ENCODE data around the gene ABCC11.
"Not testable (repeated sequence)": the region's sequence is repeated elsewhere in the genome, so short reads cannot be mapped to it uniquely, and the experiment has no call there.

The ABCC11 gene

DNA sequence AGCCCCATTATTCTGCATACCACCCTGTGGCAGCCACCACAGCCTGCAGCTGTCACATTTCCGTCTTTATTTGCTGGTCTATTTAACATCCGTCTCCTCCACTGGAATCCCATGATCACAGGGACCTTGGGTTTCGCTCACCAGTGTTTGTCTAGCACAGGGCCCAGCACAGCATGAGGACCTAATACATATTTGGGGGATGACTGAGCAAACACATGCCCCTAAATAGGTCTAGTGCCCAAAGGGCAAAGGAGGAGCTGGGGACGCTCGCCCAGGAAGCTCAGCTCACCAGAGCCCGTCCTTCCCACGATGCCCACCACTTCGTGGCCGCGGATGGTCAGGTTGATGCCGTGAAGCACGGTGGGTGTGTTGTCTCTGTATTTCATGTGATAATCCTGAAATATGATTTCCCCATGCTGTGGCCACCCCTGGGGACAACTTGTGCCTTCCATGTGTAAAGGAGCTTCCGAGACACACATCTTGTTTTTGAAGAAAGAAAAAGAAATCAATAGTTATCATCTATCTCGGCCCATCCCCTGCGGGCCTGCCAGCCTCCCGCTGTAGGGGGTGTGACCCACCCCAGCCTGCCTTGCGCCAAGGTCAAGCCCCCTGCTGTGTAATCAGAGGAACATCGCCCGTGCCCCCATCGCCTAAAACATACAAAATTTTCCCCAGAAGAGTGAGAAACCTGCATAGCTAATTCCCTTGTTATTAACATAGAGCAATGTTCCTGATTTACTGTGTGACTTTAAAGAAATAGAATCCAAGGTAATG, 70.5 kb downstream of the ABCC11 start:
- Mint-ChIP-seq H3K4me1 (ENCODE audit: low read depth) (no peaks in the 10 kb centered on the region), H3K27me3 (ENCODE audit: low read depth) (peaks cover 6% of the 10 kb centered on the region), H3K27ac (no peak overlapping the region), H3K36me3 (ENCODE audit: low read depth) (no peaks in the 10 kb centered on the region), H3K4me3 (no peak overlapping the region), H3K9me3 (no peaks in the 10 kb centered on the region)
- no peak for DNase-seq (ENCODE audit: low spot score)

DNA sequence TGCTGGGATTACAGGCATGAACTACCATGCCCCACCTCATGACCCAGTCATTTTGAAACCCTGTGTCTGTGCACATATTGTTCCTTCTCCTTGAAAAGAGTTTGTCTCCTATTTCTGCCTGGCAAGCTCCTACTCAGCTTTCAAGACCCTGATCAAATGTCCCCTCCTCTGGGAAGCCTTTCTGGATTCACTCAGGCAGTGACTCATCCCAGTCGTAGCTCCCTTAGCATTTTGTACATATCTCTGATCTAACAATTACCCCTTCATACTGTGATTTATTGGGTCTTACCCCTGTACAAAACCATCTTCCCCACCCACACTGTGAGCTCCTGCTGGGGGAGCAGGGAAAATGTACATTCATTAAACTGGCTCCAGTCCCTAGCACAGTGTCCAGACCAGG, 73.5 kb downstream of the ABCC11 start:
- Mint-ChIP-seq H3K36me3 (ENCODE audit: low read depth) (no peaks in the 10 kb centered on the region), H3K4me1 (ENCODE audit: low read depth) (no peaks in the 10 kb centered on the region), H3K27me3 (ENCODE audit: low read depth) (peaks cover 6% of the 10 kb centered on the region), H3K9me3 (no peaks in the 10 kb centered on the region), H3K27ac (no peak overlapping the region), H3K4me3 (no peak overlapping the region)
- DNase-seq (ENCODE audit: low spot score): no peak

DNA sequence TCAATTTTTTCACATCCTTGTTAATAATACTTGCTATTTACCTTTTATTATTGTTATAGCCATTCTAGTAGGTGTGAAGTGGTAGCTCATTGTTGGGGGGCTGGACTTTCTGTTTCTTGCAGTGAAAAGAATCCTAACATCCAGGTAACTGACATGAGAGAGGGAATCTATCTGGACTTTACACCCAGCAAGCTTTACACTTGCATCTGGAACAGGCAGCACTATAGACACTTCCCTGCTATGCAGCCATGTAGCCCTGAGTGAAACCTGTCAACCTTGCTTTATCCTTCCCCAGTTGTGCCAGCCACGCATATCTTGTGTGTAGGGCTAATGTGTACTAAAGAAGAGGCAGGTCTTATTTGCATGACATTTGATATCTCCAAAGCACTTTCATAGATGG, 74.7 kb downstream of the ABCC11 start:
- no peaks in the 10 kb centered on the region for H3K4me1 Mint-ChIP-seq (ENCODE audit: low read depth)

DNA sequence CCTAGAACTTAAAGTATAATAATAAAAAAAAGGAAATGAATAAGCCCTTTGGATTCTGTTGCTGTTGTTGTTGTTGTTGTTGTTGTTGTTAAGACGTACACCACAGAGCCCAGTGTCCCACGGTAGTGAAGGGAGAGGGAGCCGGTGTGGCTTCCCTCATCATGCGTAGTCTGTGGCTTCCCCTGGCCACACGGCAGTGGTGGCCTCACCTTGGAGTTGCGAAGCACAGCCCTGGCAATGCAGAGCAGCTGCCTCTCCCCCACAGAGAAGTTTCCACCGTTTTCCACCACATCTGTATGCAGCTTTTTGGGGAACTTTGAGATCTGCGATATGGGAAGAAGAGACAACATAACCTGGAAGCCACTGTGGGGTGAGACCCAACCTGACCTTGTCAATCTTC, 77.4 kb downstream of the ABCC11 start:
- no peak overlapping the region for H3K27ac Mint-ChIP-seq
- peaks cover 2% of the 10 kb centered on the region for H3K4me1 Mint-ChIP-seq (ENCODE audit: low read depth)
- DNase-seq (ENCODE audit: low spot score): no peak
- H3K27me3 Mint-ChIP-seq (ENCODE audit: low read depth): peaks cover 4% of the 10 kb centered on the region
- no peaks in the 10 kb centered on the region for H3K36me3 Mint-ChIP-seq (ENCODE audit: low read depth)
- no peaks in the 10 kb centered on the region for H3K9me3 Mint-ChIP-seq
- no peak overlapping the region for H3K4me3 Mint-ChIP-seq

More for the DNA sequence above, 74.7 kb downstream of the ABCC11 start:
- Mint-ChIP-seq H3K36me3 (ENCODE audit: low read depth) (no peaks in the 10 kb centered on the region), H3K27me3 (ENCODE audit: low read depth) (peaks cover 6% of the 10 kb centered on the region), H3K27ac (no peak overlapping the region), H3K4me3 (no peak overlapping the region), H3K9me3 (no peaks in the 10 kb centered on the region)
- DNase-seq (ENCODE audit: low spot score): no peak

DNA sequence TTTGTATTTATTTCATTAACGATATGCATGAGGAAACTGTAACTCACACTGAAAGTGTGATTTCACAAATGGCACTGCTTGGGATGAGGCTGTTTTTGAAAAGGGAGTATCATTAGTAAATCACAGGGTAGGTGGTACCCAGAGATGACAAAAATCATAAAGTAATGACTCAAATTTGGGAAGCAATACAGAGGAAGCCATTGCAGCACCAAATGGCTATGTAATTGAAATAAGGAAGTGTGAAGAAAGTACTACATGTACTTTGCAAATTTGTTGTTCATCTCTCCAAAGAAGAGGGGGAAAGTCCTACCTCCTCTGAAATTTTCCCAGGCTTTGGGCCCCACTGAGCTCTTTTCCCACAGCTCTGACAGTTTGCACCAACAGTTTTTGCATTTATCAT, 79.3 kb downstream of the ABCC11 start:
- Mint-ChIP-seq H3K27me3 (ENCODE audit: low read depth) (peaks cover 1% of the 10 kb centered on the region), H3K4me1 (ENCODE audit: low read depth) (peaks cover 3% of the 10 kb centered on the region), H3K27ac (no peak overlapping the region), H3K36me3 (ENCODE audit: low read depth) (no peaks in the 10 kb centered on the region), H3K9me3 (no peaks in the 10 kb centered on the region), H3K4me3 (no peak overlapping the region)
- DNase-seq (ENCODE audit: low spot score): no peak

DNA sequence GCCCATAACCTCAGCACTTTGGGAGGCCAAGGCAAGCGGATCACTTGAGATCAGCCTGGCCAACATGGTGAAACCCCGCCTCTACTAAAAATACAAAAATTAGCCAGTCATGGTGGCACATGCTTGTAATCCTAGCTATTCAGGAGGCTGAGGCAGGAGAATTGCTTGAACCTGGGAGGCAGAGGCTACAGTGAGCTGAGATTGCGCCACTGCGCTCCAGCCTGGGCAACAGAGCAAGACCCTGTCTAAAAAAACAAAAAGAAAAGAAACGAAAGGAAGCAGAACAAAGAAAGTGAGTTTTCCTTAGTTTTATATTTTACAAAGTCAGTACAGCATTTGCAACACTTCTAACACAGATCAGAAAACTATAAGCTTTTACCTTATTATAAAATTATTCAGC, 80.7 kb downstream of the ABCC11 start:
- not testable (repeated sequence) for H3K27me3 Mint-ChIP-seq (ENCODE audit: low read depth); H3K4me3 Mint-ChIP-seq; DNase-seq (ENCODE audit: low spot score); H3K4me1 Mint-ChIP-seq (ENCODE audit: low read depth); H3K9me3 Mint-ChIP-seq; H3K36me3 Mint-ChIP-seq (ENCODE audit: low read depth); H3K27ac Mint-ChIP-seq

DNA sequence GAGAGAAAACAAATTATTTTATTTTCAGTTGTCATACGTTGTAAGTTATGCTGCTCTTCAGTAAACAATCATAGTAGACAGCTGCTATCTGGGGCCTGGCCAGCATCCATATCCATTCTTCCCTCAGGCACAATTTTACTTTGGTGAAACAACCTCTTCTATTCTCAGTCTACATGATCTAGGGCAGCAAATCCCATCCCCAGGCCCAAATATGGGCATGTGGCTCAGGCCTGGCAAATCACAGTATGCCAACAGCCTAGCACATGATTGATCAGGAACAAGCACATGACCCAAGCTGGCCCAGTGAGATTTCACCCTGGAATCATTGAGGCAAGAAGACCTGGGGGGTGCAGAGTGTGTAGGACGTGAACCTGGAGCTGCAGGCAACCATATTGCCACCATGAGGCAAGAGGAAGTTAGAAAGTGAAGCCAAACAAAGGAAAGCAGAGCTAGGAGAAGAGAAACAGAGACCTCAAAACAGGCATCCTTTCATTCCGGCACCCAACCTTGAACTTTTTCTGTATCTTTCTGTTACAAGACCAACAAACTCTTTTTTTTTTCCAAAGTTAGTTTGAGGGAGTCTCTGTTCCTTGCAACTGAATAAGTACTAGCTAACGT, 81.3 kb downstream of the ABCC11 start:
- H3K4me1 Mint-ChIP-seq (ENCODE audit: low read depth): peaks cover 3% of the 10 kb centered on the region
- H3K36me3 Mint-ChIP-seq (ENCODE audit: low read depth): no peaks in the 10 kb centered on the region
- H3K4me3 Mint-ChIP-seq: no peak overlapping the region
- H3K27me3 Mint-ChIP-seq (ENCODE audit: low read depth): peaks cover 9% of the 10 kb centered on the region
- DNase-seq (ENCODE audit: low spot score): no peak
- H3K27ac Mint-ChIP-seq: no peak overlapping the region
- H3K9me3 Mint-ChIP-seq: no peaks in the 10 kb centered on the region

DNA sequence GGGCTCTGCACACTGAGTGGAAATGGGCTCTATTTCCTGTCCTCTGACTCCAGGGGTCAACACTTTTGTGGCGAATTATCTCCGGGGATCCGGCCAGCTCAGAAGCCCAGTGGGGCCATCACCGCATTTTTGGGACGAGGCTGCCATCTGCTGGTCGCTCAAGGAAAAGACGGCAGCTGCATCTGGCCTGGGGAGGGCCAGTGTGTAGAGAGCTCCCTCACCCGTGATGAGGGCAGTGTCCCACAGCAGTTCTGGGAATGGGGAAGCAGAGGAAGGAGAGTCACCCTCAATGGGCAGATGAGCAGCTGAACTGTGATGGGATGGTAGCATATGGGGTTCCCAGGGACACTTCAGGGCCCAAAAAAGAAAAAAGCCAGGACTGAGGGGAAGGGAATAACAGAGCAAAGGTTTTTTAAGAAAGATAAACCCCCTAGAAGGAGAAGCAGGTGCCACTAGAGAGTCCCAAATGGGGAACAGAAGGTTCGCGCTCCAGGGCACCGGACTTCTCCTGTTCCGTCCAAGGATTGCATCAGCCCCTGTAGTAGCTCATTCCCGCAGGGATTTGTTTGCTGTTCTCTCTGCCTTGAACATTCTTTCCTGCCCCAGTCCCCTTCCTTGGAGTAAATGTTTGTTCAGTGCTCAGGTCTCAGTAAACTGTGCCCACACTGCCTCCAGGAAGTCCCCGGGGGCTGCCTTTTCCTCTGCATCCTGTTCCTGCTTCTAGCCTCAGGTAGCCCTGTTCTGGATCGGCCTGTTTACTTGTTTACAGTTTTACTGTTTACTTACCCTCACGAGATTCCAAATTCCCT, 82.2 kb downstream of the ABCC11 start:
- Mint-ChIP-seq H3K4me1 (ENCODE audit: low read depth) (peaks cover 3% of the 10 kb centered on the region), H3K9me3 (no peaks in the 10 kb centered on the region), H3K27ac (no peak overlapping the region), H3K36me3 (ENCODE audit: low read depth) (no peaks in the 10 kb centered on the region), H3K27me3 (ENCODE audit: low read depth) (peaks cover 10% of the 10 kb centered on the region), H3K4me3 (no peak overlapping the region)
- DNase-seq (ENCODE audit: low spot score): peak; percentile 52

DNA sequence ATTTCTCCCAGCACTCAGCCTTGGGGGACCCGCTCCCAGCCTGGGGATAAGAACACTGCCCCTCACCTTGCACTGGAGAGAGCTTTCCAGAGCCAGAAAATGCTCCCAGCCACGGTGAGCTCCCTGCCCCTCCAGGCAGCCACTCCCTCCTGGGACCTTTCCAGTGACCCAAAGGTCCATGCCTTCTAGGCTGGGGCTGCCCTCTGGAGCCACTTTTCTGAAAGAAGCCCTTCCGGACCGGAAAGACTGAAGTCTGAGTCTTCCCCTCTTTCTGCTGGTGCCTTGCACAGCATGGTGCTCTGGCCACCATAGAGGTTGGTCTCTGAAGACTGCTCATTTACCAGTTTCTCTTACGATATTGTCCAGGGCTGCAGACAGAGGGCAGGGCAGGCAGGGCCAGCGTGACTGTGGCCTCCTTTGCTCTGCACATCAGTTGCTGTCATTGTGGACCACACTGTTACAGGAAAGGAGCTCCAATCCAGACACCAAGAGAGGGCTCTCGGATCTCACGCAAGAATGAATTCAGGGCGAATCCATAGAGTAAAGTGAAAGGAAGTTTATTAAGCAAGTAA, 84.4 kb downstream of the ABCC11 start:
- Mint-ChIP-seq H3K4me1 (ENCODE audit: low read depth) (peaks cover 9% of the 10 kb centered on the region), H3K9me3 (no peaks in the 10 kb centered on the region), H3K4me3 (no peak overlapping the region), H3K27me3 (ENCODE audit: low read depth) (peaks cover 12% of the 10 kb centered on the region), H3K36me3 (ENCODE audit: low read depth) (no peaks in the 10 kb centered on the region), H3K27ac (no peak overlapping the region)
- DNase-seq (ENCODE audit: low spot score): no peak

DNA sequence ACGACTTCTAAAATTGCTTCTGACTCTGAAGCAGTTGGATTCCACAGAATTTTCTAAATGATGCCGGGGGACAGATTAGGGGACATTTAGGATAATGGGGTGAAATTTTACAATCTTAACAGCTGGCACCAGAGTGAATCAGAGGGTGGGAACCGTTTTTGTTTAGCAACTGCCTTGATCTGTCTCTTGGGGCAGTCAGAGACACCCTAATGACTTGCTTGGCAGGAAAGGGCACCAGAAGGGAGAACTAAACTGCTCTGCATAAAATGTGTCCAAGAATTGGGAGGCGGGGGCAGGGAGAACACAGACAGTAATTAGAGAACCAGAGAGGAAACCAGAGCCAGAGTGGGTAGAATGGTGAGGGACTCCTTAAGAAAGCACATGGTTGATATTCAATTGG, 85.4 kb downstream of the ABCC11 start:
- Mint-ChIP-seq H3K9me3 (no peaks in the 10 kb centered on the region), H3K36me3 (ENCODE audit: low read depth) (no peaks in the 10 kb centered on the region), H3K4me1 (ENCODE audit: low read depth) (peaks cover 13% of the 10 kb centered on the region), H3K27me3 (ENCODE audit: low read depth) (peaks cover 12% of the 10 kb centered on the region), H3K4me3 (no peak overlapping the region), H3K27ac (no peak overlapping the region)
- no peak for DNase-seq (ENCODE audit: low spot score)

DNA sequence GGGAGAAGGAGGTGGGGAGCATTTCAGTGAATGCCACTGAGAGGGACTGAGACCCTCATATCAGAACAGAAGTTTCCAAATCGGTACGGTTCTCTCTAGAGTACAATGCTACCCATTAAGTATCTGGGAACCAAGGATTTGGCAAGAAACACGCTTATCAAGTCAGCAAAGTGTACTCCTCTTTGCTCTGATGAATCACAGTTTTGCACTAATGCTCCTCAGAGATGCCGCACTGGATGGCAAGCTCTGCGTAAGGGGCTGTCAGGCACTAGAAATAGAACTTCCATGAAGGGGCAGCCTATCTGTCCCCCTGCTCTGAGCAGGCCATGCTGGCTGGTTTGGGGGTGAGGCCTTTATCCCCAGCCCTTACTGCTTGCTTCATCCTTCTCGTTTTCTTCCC, 86.8 kb downstream of the ABCC11 start:
- no peaks in the 10 kb centered on the region for H3K36me3 Mint-ChIP-seq (ENCODE audit: low read depth)
- no peak for DNase-seq (ENCODE audit: low spot score)
- H3K4me3 Mint-ChIP-seq: no peak overlapping the region
- H3K27me3 Mint-ChIP-seq (ENCODE audit: low read depth): peaks cover 17% of the 10 kb centered on the region
- H3K27ac Mint-ChIP-seq: no peak overlapping the region
- no peaks in the 10 kb centered on the region for H3K9me3 Mint-ChIP-seq
- peaks cover 13% of the 10 kb centered on the region for H3K4me1 Mint-ChIP-seq (ENCODE audit: low read depth)

DNA sequence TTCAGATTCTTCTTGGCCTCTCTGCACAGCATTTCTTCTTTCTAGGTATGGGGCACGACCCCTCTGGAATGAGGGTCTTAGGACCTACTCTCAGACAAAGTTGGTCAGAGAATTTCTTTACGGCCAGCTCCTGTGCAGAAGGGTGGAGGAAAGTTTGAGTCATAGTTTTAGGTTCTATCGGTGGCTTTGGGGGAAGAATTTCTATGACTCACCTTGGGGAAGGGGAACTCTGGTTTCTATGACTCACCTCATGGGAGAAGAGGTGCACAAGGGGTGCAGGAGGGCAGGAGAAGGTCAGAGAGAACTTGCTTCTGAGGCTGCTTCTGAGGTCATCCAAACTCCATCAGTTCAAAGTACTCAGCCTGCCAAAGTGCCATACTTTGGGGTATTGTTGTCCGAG, 89.0 kb downstream of the ABCC11 start:
- peaks cover 10% of the 10 kb centered on the region for H3K4me1 Mint-ChIP-seq (ENCODE audit: low read depth)
- H3K9me3 Mint-ChIP-seq: no peaks in the 10 kb centered on the region
- H3K27me3 Mint-ChIP-seq (ENCODE audit: low read depth): peaks cover 28% of the 10 kb centered on the region
- H3K36me3 Mint-ChIP-seq (ENCODE audit: low read depth): no peaks in the 10 kb centered on the region
- H3K27ac Mint-ChIP-seq: peak overlapping the region; percentile 22
- H3K4me3 Mint-ChIP-seq: peak overlapping the region; percentile 21
- peak; percentile 75 for DNase-seq (ENCODE audit: low spot score)

DNA sequence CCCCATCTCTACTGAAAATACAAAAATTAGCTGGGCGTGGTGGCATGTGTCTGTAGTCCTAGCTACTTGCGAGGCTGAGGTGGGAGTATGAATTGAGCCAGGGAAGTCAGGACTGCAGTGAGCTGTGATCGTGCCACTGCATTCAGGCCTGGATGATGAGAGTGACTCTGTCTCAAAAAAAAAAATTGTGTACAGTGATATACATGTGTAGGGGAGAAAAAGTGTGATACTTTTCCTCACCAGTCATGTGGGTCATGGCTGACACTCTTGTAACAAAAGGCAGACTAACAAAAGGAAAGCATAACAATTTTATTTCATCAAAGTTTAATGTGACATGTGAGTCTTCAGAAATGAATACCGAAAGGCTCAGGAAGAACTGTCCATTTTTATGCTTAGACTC, 89.5 kb downstream of the ABCC11 start:
- no peak overlapping the region for H3K4me3 Mint-ChIP-seq
- H3K36me3 Mint-ChIP-seq (ENCODE audit: low read depth): no peaks in the 10 kb centered on the region

DNA sequence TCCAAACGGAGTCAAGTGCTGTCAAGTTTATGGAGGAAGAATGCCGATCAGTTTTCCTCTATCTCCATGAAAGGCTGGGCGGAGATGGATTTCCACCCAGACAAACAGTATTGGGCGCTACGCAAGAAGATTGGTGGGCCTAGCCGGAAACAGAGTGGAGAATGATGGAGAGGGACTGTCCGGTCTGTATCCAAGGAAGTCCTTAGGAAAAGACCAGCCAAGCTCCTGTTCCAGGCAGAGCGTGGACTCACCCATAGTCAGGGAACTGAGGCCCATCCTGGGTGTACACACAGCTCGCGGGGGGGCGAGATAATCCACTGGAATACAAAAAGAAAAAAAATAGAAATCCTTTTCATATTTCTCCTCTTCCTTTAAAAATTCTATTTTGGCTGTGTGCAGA, 90.0 kb downstream of the ABCC11 start:
- Mint-ChIP-seq H3K9me3 (no peaks in the 10 kb centered on the region), H3K36me3 (ENCODE audit: low read depth) (no peaks in the 10 kb centered on the region), H3K4me3 (no peak overlapping the region), H3K4me1 (ENCODE audit: low read depth) (peaks cover 10% of the 10 kb centered on the region), H3K27me3 (ENCODE audit: low read depth) (peaks cover 28% of the 10 kb centered on the region), H3K27ac (no peak overlapping the region)
- no peak for DNase-seq (ENCODE audit: low spot score)

More for the DNA sequence above, 89.5 kb downstream of the ABCC11 start:
- Mint-ChIP-seq H3K4me1 (ENCODE audit: low read depth) (peaks cover 10% of the 10 kb centered on the region), H3K27ac (no peak overlapping the region), H3K9me3 (no peaks in the 10 kb centered on the region), H3K27me3 (ENCODE audit: low read depth) (peaks cover 25% of the 10 kb centered on the region)
- no peak for DNase-seq (ENCODE audit: low spot score)

Data from T-helper 2 cell treated with Interferon-gamma antibody and Interleukin-4, amounts not matched to agents 5 μg/mL and 100 μg/mL, for 36 hours (primary cell).